GM19025 (cell line): ENCODE results near the gene HSPA12A.

Experiments
- ATAC-seq: cut with Tn5 transposase; IDR thresholded peaks from one replicate; pipeline ENCODE4 v1.9.1; 2021; ENCODE audit warnings: mild to moderate bottlenecking, low read depth, moderate library complexity; ENCODE audit not compliant: unreplicated experiment

HSPA12A gene

DNA sequence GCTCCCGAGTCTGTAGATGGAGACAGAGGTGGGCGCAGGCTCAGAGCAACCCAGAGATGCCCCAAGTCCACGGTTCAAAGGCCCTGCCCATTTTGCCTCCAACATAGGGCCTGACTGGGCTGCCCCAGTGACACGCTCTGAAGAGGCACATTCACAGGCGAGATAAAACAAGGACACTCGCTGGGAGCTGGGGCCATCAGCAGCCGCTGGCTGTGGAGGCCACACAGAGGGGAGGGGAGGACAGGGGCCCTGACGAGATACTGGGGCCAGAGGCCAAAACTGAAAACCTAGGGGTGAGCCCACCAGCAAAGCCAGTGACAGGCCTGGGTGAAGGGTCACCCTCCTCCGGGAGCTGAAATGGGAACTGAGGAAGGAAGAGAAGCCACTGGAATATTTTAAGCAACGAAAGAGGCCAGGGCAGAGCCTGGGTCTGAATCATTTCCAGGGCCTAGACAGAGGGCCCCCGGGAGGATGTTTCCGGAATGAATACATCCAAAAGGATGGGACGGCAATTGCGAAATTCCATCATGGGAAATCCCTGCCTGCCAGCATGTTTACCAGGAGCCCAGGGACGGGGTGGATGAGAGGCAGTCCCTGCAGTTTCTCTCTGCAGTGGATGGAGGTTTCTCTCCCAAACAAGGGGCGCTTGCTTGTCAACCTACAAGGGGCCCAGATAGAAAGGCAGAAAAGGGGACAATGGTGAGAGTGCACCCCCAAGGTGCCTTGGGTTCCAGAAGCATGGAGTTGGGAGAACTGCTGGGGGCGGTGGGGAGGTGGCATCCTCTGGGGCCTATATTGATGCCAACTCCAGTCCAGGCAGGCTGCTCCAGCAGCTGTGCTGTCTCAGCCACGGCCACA, 29.0 kb upstream of the HSPA12A start:
- ATAC-seq: no peak

DNA sequence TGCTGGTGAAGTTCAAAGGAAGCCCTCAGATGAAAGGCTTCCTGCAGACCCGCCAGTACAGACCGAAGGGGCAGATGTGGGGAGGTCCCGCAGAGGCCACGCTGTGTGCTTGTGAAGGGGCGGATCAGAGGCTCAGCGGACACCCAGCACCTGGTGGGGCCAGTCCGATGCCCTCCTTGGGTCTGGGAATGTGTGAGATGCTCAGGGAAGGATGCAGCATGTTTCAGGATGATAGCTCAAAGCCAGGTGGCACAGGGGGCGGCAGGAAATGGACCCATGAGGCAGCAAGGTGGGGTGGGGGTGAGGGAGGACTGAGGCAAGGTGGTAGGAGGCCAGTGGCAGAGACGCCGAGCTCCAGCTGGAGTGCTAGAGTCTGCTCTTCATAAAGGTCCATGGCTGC, 27.9 kb upstream of the HSPA12A start:
- no peak for ATAC-seq

DNA sequence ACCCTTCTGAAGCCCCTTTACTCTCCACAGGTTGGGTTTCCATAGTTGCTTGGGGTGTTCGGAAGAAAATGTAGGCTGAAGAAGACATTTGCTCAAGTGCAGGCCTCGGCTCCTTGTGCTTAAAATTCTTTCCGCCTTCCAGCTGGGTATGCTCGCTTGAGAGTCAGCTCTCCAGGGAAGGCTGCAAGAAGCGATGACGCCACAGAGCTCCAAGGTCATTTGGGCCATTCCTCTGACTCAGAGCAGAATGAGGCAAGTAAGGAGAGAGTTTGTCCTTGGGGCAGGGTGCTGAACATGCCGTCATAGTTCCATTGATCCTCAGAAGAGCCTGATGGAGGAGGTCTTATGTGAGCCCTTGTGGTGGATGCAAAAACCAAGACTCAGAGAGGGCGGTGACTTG, 27.4 kb upstream of the HSPA12A start:
- no peak for ATAC-seq

DNA sequence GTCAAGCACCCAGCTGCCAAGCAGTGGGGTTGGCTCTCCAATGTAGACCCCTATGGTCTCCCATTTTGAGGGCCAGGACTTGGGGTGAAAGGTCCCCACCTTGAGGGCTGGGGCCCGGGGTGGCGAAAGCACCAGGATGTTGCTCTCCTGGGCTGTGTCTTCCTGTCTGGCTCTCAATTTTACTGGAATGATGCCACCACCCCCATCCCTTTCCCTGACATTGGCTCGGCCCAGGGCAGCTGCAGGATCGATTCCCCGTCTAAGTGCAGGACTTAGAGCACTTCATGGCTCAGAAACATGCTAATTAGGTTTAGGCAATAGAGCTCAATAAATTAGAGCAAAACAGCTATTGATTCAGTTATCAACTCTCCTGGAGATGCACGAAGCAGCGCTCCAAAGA, 27.0 kb upstream of the HSPA12A start:
- no peak for ATAC-seq

DNA sequence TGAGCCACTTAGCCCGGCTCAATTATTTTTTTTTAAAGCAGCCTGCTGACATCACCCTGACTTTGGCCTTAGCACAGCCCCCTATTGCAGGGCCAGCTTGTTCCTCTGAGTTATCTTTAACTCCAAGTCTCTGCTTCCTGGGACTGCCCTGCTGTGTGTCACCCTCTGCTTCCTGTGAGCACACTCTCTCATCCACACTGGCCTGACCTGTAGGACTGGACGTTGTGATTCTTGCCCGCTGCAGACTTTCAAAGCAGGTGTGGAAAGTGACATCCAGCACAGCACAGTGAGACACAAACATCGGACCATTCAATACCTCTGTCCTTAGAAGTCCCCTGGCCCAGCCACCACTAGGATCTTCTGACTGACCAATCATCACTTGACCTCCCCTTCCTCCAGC, 26.4 kb upstream of the HSPA12A start:
- ATAC-seq: no peak

DNA sequence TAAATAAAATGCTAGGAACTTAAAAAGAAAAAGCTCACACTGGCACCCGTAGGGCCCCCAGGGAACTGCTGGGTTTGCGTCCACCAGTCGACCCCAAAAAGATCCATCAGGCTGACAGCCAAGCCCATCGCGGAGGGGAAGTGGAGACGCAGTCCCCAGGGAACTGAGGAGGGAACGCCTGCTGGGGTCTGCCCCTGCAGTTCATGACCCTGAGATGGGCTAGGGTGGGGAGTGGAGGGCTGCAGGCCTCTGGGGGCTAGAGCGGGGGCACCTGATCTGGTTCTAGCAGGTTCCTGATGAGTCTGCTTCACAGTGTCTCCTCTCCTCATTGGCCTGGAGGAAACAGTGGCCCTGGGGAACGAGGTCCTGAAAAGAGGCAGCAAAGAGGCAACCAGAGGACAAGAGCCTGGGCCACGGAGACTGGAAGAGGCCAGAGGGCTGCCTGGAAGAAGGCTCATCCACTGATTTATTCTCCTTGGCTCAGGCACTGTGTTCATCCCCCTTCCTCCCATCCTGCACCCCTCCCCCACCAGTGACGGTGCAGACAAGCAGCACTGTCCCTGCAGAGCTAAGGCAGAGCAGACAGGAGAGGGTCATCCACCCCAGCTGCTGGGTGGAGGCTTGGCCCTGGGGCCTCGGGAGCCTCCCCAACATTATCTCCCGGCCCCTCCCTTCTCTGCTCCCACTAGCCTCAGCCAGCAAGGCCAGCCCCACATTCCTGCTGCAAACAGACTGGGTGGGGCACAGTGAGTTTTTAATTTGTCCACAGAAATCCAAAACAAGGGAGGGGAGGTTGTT, 24.7 kb upstream of the HSPA12A start:
- ATAC-seq: no peak

DNA sequence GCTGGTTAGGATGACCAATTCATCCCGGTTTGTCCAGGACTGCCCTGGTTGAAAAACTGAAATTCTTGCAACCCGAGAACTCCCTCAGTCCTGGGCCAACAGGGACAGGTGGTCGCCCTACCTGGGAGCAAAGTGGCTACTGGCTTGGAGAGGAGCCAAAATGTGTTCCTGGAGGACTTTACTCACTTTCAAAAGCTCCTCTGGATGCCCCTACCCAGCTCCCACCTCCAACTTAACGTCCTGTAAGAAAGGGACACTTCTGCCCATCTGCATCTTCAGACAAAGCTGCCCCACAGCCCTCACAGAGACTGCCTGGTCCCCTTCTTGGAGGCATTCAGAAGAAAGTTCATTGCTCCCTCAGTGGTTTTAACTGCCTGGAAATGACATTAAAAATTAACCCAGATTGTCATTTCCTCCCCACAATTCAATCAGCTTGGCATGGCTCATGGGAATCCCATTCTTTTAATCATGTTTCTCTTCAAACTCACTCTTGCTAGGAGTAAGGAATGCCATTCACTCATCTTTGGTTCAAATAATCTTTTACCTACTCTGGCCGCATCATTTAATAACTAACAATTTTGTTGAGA, 24.0 kb upstream of the HSPA12A start:
- ATAC-seq: no peak

DNA sequence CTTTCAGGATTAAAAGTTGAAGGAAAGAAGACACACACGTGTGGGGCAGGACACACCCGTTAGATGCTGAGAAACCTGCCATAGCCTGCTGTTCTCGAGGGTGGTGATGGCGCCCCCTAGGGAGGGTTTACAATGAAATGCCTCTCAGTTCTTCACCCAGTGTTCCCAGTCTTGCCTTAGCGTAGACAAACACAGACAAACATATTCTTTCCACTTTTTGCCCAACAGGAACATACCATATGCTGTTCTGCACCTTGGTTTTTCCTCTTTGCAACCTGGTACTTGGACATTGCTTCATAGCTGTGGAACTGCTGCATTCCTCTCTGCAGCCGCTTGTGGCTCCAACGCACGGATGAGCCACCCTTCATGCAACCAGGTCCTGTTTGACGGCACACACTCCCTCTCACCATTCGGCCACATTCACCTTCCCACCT, 23.3 kb upstream of the HSPA12A start:
- no peak for ATAC-seq

DNA sequence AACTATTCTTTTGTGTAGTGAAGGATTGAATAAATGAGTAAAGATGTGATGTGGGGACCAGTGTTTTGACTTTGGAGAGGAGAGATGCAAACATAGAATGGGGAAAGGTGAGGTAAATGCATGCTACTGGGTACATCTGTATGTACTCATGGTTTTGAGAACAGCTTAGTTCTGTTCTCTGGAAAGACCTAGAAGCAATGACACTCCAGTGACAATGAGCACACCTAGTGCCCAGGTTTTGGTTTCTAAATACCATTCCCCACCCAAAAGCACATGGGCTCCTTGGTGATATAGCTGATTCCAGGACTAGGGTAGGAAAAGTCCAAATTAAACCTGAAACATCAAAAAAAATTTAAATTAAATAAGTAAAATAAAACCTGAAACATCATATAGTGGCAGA, 22.6 kb upstream of the HSPA12A start:
- ATAC-seq: no peak

DNA sequence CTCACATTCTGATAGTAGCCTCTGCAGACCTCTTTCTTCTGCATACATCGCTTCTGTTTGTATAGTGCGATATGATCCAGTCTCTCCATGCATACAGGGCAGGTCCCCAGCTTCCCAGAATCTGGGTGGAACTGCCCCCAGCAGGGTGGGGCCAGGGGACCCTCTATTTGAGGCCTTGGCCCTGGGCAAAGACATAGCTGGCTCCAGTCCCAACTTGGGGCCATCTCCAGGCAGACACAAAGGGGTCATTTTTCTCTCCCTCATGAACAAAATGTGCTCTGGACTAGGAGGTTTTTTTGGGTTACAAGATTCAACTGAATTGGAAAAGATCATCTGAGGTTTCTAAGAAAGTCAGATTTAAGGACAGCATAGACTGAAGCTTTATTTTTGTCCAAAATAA, 21.1 kb upstream of the HSPA12A start:
- no peak for ATAC-seq

DNA sequence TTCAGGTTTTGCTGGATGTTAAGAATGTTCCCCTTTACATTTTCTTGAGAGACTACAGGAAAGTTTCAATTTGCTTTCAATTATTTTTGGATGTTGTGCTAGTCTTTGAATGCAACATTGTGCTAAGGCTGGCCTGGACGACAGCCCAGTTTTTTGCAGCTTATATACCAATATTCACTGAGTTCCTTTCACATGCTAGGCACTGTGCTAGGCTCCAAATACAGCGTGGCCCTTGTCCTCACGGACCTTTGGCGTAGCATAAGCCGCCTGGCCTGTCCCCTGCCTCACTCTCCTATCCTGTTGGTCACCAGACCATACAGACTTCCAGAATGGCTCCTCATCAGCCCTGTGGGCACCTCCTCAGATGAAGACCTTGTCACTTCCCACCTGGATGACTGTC, 19.5 kb upstream of the HSPA12A start:
- ATAC-seq: no peak

DNA sequence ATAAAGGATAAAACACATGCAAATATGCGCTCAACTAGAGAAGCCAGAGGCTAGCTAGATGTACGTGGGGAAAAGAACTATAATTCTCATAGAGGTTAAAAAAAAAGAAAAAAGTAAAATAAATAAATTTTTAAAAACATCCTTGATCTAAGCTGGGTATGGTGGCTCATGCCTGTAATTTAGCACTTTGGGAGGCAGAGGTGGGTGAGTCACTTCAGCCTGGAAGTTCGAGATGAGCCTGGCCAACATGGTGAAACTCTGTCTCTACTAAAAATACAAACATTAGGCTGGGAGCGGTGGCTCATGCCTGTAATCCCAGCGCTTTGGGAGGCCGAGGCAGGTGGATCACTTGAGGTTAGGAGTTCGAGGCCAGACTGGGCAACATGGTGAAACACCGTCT, 18.6 kb upstream of the HSPA12A start:
- ATAC-seq: no peak

DNA sequence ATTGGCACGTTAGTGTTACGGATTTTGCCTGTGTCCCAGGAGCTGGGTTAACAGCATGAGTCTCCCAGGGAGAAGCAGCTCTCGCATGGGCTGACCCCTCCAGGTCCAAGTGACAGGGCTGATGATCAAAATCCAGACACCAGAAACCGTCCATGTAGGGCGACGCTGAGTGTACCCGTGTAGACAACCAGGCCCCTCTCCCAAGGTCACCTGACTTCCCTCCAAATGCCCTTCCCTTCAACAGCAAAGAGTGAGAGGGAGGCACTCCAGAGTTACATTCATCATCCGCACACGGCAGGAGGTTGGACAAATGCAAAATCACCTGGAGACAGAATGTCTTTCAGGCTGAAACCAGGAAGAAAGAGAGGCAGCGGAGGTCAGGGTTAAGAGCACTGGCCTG, 14.9 kb upstream of the HSPA12A start:
- ATAC-seq: no peak

DNA sequence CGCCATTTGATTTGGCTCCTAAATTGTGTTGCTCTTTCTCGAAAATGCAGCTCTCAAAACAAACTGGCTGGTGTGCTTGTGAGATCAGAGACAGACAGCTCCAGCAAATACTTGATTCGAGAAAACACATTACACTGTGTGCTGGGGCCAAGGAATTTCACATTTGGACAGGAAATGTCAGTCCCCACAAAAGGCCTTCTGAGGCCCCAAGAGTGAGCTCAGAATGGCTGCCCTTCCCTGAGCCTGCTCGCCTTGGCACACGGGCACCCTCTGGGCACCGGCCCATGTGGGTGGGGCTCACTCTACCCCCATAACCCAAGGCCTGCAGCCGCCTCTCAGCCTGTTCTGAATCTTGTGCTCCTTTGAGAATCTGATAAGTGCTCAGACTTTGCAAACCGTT, 13.9 kb upstream of the HSPA12A start:
- ATAC-seq: no peak

DNA sequence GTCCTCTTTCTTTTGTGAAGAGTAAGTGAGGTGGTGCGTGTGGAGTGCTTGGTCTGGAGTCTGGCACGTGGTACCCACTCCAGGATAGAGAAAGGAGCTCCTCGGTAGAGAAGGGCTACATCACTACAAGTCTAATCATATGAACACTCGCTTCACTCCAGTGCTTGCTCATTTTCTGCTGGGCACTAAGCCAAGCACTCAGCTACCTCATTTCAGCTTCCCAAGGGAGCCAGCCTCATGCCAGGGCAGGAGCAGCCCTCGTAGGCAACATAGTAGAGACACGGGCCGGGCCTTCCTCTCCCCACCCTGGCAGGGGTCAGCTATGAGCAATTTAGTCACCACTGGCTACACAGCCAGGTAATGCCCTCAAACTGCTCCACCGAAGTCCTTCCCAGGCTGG, 11.4 kb upstream of the HSPA12A start:
- no peak for ATAC-seq

DNA sequence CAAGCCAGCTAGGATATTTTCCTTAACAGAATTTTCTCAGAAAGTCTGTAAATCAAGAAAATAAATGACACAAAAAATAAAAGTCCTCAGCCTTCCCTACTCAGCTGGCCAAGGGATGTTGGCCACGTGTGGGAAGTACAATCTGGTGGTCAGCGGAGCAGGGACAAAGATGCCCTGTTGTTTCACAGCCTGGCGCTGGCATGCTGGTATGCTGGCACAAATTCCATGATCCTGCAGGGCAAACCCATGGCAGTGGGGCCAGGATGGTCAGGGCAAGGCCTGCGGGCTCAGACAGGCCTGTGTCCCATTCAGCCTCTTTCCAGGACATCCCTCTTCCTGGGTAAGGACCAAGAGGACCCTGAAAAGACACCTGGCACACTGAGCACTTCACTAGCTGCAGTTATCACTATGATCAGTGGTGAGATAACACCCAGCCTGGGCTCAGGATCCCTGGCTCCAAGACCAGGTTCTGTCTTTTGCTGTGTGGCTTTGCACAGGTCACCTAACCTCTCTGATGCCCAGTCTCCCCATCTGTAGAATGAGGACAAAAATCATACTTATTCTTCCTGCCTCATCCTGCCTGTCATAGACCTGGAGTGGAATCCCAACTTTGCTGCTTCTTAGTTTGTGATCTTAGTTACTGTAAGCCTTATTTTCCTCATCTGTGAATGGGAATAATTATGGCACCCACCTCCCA, 10.8 kb upstream of the HSPA12A start:
- no peak for ATAC-seq

DNA sequence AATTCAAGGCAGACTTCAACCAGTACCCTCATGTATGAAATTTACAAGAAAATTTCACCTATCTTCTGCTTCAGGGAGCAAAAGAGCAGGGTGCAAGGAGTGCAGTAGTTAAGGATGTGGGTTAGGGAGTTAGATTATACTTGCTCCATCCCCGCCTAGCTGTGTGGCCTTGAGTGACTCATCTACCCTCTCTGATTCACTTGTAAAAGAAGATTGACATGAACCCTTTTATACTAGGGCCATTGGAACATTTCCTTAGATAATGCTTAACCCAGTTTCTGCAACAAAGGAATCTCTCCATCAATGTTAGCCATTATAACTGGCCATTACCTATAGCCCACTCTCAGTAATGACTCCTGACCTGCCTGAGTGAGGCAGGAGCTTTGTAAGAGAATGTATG, 10.2 kb upstream of the HSPA12A start:
- ATAC-seq: no peak

DNA sequence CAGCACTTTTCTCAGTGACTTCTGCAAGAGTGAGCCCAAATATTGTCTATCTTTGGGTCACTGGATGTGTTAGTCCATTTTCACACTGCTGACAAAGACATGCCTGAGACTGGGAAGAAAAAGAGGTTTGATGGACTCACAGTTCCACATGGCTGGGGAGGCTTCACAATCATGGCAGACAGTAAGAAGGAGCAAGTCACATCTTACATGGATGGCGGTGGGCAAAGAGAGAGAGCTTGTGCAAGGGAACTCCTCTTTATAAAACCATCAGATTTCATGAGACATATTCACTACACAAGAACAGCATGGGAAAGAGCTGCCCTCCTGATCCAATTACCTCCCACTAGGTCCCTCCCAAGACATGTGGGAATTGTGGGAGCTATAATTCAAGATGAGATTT, 6.1 kb upstream of the HSPA12A start:
- ATAC-seq: no peak

DNA sequence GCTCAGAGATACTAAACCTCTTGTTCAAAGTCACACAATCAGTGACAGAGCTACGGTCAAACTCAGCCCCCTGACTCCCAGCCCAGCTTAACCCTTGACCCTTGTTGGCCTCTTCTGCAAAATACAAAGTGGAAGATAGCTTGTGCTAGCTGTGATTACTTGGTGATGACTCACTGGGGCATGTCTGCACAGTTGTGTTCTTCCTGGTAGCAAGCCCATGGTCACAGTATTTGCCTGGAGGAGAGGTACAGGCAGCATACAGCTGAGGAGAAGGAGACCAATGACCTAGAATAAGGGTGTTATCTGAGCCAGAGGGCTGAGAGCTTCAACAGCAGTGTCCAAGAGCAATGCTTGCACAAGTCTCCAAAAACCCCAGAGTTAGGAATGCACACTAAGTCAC, 5.7 kb upstream of the HSPA12A start:
- ATAC-seq: no peak

DNA sequence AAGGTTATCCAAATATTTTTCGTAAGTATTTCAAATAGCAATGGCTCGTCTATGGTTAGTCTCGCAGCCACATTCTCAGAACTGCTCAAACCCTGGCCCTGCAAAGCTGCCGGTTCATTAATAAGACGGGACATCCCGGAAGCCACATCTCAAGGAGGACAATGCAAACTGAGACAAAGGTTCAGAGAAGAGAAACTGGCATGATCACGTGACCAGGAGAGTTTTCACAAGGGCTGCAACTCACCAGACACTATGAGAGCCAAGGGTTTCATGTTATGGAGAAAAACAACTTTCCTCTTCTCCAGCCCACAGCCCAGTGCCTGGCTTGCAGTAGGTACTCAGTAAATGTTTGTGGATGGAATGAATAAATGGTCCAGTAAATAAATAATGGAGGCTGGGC, 5.0 kb upstream of the HSPA12A start:
- no peak for ATAC-seq

DNA sequence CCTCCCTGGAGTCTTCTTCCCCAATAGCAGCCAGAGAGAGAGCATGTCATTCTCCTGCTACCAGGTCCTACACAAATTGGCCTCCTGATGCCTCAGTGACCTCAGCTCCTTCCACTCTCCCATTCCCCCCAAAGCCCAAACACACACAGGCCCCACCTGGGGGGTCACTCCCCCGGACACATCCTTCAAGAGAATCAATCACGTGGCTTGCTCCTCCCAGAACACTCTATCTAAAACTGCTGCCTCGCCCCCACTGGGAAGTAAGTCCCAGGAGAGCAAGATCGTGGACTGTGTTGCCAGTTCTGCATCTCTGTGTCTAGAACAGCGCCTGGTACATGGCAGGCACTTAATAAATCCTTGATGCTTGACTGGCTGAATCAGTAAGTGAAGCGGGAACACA, 2.5 kb upstream of the HSPA12A start:
- no peak for ATAC-seq
